HepG2 (cell line): Measurements from ENCODE around the gene ENHO. TPM values are rescaled to one million over a fixed set of nuclear protein-coding genes. Genes with fewer than 3 reads are reported as not detected.

Experiments used
- ARNT2 ChIP-seq: sonication (generic); formaldehyde crosslinking; IDR thresholded peaks from 2 replicates; pipeline ENCODE4 v1.8.0; 2022; ENCODE audit warnings: mild to moderate bottlenecking, low read depth, missing genetic modification reagents, moderate library complexity
- CBX2 ChIP-seq, 2 experiments: fragments of 200-600 bp in 1 of 2; sonication (generic); formaldehyde crosslinking in 1 of 2; IDR thresholded peaks; 2 replicates each; pipeline versions ENCODE4 v1.7.0 to v1.8.1; 2018 to 2022; ENCODE audit warnings: low read depth in 2 of 2, low read length in 1 of 2, mild to moderate bottlenecking in 1 of 2, missing genetic modification reagents in 1 of 2
- DR1 ChIP-seq: sonication (generic); formaldehyde crosslinking; IDR thresholded peaks from 2 replicates; pipeline ENCODE4 v1.8.0; 2021; ENCODE audit warnings: mild to moderate bottlenecking, missing genetic modification reagents, inconsistent platforms
- EEA1 ChIP-seq: sonication (generic); formaldehyde crosslinking; IDR thresholded peaks from 2 replicates; pipeline ENCODE4 v1.5.1; 2020; ENCODE audit warnings: mild to moderate bottlenecking, missing genetic modification reagents, borderline replicate concordance
- FOXO1 ChIP-seq: sonication (generic); formaldehyde crosslinking; IDR thresholded peaks from 2 replicates; pipeline ENCODE4 v1.4.0; 2020; ENCODE audit warnings: missing genetic modification reagents
- GATAD1 ChIP-seq: IDR thresholded peaks from 2 replicates; pipeline ENCODE4 v1.6.1; 2016; ENCODE audit warnings: missing genetic modification reagents, missing compliant biosample characterization
- GMEB1 ChIP-seq: sonication (generic); formaldehyde crosslinking; IDR thresholded peaks from 2 replicates; pipeline ENCODE4 v1.5.1; 2020; ENCODE audit warnings: missing genetic modification reagents, mild to moderate bottlenecking, borderline replicate concordance
- HOXA5 ChIP-seq: sonication (generic); formaldehyde crosslinking; IDR thresholded peaks from 2 replicates; pipeline ENCODE4 v1.4.0; 2020; ENCODE audit warnings: missing genetic modification reagents
- JDP2 ChIP-seq: sonication (generic); formaldehyde crosslinking; IDR thresholded peaks from 2 replicates; pipeline ENCODE4 v1.8.1; 2022; ENCODE audit warnings: missing genetic modification reagents, borderline replicate concordance
- PITX1 ChIP-seq: sonication (generic); formaldehyde crosslinking; IDR thresholded peaks from 2 replicates; pipeline ENCODE4 v1.5.1; 2020; ENCODE audit warnings: mild to moderate bottlenecking, missing genetic modification reagents
- ZBTB21 ChIP-seq: sonication (generic); formaldehyde crosslinking; IDR thresholded peaks from 2 replicates; pipeline ENCODE4 v1.4.0; 2020; ENCODE audit warnings: missing genetic modification reagents
- ZNF343 ChIP-seq: sonication (generic); formaldehyde crosslinking; IDR thresholded peaks from 2 replicates; pipeline ENCODE4 v1.4.0; 2020; ENCODE audit warnings: mild to moderate bottlenecking, missing genetic modification reagents
- ZNF468 ChIP-seq: sonication (generic); formaldehyde crosslinking; IDR thresholded peaks from 2 replicates; pipeline ENCODE4 v1.8.0; 2022; ENCODE audit warnings: mild to moderate bottlenecking, moderate library complexity, missing genetic modification reagents
- ZNF484 ChIP-seq: sonication (generic); formaldehyde crosslinking; IDR thresholded peaks from 2 replicates; pipeline ENCODE4 v1.5.1; 2020; ENCODE audit warnings: mild to moderate bottlenecking, low read depth, missing genetic modification reagents, borderline replicate concordance
- ZNF546 ChIP-seq: sonication (generic); formaldehyde crosslinking; conservative IDR thresholded peaks from 2 replicates; pipeline ENCODE4 v1.8.1; 2023; ENCODE audit warnings: mild to moderate bottlenecking, missing genetic modification reagents
- ZNF597 ChIP-seq: sonication (generic); formaldehyde crosslinking; IDR thresholded peaks from 2 replicates; pipeline ENCODE4 v1.5.0; 2020; ENCODE audit warnings: missing genetic modification reagents
- ZSCAN20 ChIP-seq: sonication (generic); formaldehyde crosslinking; IDR thresholded peaks from 2 replicates; pipeline ENCODE4 v1.4.0; 2020; ENCODE audit warnings: missing genetic modification reagents, mild to moderate bottlenecking, borderline replicate concordance
- ZSCAN31 ChIP-seq: sonication (generic); formaldehyde crosslinking; IDR thresholded peaks from 2 replicates; pipeline ENCODE4 v1.5.0; 2020; ENCODE audit warnings: low read depth, mild to moderate bottlenecking, missing genetic modification reagents
- polyA plus RNA-seq, 8 experiments: library from polyadenylated mRNA; depleted of rRNA in 3 of 8; stranded (reverse) in 7 of 8; unstranded in 1 of 8; fragments of >200 nt; fragmentation: Illumina TruSeq in 4 of 8; extraction: Trizol in 4 of 8; gene quantifications; 2 replicates each; pipeline versions ENCODE4 v1.2.1 to v1.2.3, GENCODE V29; 2011 to 2016; ENCODE audit warnings: low read depth in 4 of 8, missing spikeins in 1 of 8, mixed read lengths in 1 of 8; ENCODE audit not compliant: insufficient read depth in 1 of 8
- total RNA-seq, 5 experiments: library from RNA; depleted of rRNA; stranded (reverse); fragments of >200 nt; fragmentation: Illumina TruSeq; extraction: Trizol; gene quantifications; 2 replicates each; pipeline ENCODE4 v1.2.3, GENCODE V29; 2016; ENCODE audit warnings: low read depth in 1 of 5
- TF ChIP-seq, protein P1 (sequence below): sonication (generic); formaldehyde crosslinking; IDR thresholded peaks from 2 replicates; pipeline ENCODE4 v1.4.0; 2020; ENCODE audit warnings: missing genetic modification reagents, borderline replicate concordance
- TF ChIP-seq, protein P2 (sequence below): sonication (generic); formaldehyde crosslinking; IDR thresholded peaks from 2 replicates; pipeline ENCODE4 v1.4.0; 2020; ENCODE audit warnings: mild to moderate bottlenecking, low read depth, missing genetic modification reagents

The ENHO gene
- total and polyA plus RNA-seq, 2 of the 13 experiments (the other 11 are each of a cell fraction or from before 2014, with no cell fraction given): 0.08 to 0.60 TPM

GRCh38 chr9:34522971-34523797, at the start of gene ENHO (continued):
- TF ChIP-seq ZNF468 (CRISPR knock-in tag) (no peak), PITX1 (CRISPR knock-in tag) (no peak), ZNF343 (no peak), FOXO1 (CRISPR knock-in tag) (no peak), DR1 (CRISPR knock-in tag) (no peak), EEA1 (CRISPR knock-in tag) (no peak), ZSCAN31 (CRISPR knock-in tag) (peak; percentile 75; the same call in 1 of the 2 replicates), HOXA5 (CRISPR knock-in tag) (no peak), CBX2 (IDR thresholded peaks at IDR 0.05; ENCODE audit: low read depth, low read length) (no peak), CBX2 (CRISPR knock-in tag; IDR thresholded peaks at IDR 0.05; ENCODE audit: low read depth) (0 out of 2 replicates have a peak, but pooled peaks have one; percentile 57), JDP2 (no peak), ZNF546 (no peak), GMEB1 (CRISPR knock-in tag) (no peak), GATAD1 (CRISPR knock-in tag) (no peak), ARNT2 (peak; percentile 79), ZNF597 (CRISPR knock-in tag) (no peak), ZBTB21 (CRISPR knock-in tag) (no peak), ZSCAN20 (CRISPR knock-in tag) (no peak), ZNF484 (CRISPR knock-in tag) (no peak)
- TF ChIP-seq, protein P1, sequence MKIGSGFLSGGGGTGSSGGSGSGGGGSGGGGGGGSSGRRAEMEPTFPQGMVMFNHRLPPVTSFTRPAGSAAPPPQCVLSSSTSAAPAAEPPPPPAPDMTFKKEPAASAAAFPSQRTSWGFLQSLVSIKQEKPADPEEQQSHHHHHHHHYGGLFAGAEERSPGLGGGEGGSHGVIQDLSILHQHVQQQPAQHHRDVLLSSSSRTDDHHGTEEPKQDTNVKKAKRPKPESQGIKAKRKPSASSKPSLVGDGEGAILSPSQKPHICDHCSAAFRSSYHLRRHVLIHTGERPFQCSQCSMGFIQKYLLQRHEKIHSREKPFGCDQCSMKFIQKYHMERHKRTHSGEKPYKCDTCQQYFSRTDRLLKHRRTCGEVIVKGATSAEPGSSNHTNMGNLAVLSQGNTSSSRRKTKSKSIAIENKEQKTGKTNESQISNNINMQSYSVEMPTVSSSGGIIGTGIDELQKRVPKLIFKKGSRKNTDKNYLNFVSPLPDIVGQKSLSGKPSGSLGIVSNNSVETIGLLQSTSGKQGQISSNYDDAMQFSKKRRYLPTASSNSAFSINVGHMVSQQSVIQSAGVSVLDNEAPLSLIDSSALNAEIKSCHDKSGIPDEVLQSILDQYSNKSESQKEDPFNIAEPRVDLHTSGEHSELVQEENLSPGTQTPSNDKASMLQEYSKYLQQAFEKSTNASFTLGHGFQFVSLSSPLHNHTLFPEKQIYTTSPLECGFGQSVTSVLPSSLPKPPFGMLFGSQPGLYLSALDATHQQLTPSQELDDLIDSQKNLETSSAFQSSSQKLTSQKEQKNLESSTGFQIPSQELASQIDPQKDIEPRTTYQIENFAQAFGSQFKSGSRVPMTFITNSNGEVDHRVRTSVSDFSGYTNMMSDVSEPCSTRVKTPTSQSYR: no peak
- TF ChIP-seq, protein P2, sequence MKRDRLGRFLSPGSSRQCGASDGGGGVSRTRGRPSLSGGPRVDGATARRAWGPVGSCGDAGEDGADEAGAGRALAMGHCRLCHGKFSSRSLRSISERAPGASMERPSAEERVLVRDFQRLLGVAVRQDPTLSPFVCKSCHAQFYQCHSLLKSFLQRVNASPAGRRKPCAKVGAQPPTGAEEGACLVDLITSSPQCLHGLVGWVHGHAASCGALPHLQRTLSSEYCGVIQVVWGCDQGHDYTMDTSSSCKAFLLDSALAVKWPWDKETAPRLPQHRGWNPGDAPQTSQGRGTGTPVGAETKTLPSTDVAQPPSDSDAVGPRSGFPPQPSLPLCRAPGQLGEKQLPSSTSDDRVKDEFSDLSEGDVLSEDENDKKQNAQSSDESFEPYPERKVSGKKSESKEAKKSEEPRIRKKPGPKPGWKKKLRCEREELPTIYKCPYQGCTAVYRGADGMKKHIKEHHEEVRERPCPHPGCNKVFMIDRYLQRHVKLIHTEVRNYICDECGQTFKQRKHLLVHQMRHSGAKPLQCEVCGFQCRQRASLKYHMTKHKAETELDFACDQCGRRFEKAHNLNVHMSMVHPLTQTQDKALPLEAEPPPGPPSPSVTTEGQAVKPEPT: no peak
